HG03378 (cell line): ENCODE results near the gene SRPK1.

Source experiments
- ATAC-seq: cut with Tn5 transposase; IDR thresholded peaks from one replicate; pipeline ENCODE4 v1.9.1; 2021; ENCODE audit warnings: mild to moderate bottlenecking, moderate library complexity; ENCODE audit not compliant: unreplicated experiment

The SRPK1 gene

DNA sequence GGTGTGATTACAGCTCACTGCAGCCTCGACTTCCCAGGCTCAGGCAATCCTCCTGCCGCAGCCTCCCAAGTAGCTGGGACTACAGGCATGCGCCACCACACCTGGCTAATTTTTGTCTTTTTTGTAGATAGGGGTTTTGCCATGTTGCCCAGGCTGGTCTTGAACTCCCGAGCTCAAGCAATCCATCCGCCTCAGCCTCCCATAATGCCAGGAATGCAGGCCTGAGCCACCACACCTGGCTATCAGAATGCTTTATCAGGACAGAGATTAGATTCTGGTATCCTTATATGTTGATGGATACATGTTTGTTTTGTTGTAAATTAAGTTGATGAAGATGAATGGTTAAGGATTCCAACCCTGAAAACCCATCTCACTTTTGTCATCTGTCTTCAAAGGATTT is 91.6 kb downstream of the SRPK1 start:
- no peak for ATAC-seq

DNA sequence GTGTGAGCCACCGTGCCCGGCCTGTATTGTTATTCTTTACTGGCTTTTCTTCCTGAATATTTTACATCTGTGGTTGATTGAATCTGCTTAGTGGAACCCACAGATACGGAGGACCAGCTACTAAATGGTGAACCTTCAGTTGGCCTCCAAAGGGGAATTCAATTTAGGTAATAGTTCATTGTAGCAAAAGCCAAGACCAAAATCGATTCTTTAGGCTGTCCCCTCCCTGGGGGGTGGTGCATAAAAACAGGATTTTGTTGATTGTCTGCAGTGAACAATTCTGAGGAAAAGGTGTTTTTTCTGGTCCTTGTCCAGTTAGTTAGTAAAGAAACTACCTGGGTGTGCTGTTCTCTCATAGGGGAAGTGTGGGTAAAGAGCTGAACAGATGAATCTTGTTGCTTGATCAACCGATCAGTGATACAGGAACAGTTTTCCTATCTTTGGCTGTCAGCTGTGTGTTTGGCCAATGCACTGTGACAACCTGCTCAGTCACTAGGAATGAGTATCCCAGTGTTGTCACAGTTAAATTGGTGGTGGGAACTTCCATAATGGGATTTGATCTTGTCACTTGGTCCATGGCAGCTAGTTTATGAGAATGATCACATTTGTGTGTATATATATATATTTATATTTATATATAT is 96.2 kb downstream of the SRPK1 start:
- no peak for ATAC-seq

DNA sequence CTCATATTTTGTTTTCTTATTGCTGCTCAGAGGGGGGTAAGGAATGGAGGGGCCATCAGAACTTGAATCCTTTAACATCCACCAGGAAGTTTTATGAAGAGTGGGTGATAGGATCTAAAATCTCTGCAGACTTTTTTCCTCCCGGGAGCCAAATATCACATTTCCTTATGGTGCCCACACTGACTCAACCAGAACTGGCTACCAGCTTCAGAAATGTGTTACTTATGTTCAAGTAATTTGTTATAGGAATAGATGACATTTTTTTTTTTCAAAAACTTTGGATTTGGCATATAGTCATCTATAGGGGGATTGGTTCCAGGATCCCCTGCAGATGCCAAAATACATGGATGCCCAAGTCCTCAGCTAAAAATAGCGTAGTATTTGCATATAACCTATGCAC is 97.3 kb downstream of the SRPK1 start:
- ATAC-seq, result no peak

DNA sequence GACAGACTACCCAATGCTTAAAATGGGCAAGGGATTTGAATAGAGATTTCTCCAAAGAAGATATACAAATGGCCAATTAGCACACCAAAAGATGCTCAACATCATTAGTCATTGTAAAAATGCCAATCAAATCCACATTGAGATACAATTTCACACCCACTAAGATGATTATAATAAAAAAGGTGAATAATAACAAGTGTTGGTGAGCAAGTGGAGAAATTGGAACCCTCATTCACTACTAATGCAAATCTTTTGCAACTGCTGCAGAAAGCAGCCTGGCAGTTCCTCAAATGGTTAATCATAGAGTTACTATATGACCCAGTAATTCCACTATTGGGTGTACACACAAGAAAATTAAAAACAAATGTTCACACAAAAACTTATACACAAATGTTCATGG is 103.4 kb downstream of the SRPK1 start:
- ATAC-seq, result no peak

DNA sequence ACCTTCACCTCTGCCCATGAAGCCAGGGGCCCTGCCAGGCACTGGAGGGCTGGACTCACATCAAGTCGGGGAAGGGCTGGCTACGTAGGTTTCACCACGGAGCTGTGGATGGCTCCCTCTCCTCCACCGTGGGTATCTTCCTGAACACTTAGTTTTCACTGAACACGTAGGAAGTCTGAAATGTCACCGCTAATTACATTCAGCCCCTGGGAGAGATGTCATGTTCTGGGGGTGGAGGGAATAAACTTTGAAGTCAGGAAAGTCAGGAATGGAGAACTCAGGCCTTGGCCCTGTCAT is 109.3 kb downstream of the SRPK1 start:
- no peak for ATAC-seq

DNA sequence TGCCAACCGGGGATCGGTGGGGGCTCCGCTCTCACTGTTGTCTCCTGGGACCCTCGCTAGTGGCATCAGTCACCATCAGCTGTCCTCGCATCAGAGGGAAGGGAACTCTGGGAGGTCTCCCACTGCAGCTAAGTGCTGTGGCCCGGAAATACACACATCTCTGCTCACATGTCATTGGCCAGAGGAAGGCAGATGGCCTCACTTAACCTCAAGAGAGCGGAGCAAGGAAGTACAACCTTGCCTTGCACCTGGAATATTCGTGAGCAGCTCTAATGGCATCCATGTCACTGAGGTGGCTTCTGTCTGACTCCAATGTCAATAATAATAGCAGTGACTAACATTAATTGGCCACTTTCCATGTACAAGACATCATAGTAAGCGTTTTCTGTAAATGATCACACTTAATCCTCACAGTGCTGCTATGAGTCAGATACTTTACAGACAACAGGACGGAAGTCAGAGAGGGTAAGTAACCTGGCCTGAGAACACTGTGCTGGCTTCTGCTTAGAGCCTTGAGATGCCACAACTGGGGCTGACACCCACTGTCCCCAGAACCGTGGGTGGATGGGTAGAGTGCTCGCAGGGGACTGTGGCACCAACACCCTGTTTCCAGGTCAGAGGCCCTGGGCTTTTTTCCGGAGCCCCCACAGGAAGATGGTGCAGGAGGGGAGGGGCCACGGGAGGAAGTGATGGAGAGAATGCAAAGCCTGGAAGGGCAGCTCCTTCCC is 109.8 kb downstream of the SRPK1 start:
- no peak for ATAC-seq

DNA sequence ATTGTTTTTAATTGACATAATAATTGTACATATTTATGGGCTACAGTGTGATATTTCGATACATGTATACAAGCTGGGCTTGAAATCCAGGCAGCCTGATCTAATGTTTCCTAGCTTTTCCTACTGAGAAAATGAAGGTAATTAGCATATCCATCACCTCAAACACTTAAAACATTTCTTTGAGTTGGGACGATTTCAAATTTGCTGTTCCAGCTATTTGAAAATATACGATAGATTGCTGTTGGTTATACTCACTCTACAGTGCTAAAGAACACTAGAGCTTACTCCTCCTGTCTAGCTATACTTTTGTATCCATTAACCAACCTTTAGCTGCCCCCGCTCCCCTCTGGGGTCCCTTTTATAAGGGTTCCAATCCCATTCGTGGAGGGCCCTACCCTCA is 111.1 kb downstream of the SRPK1 start:
- no peak for ATAC-seq

DNA sequence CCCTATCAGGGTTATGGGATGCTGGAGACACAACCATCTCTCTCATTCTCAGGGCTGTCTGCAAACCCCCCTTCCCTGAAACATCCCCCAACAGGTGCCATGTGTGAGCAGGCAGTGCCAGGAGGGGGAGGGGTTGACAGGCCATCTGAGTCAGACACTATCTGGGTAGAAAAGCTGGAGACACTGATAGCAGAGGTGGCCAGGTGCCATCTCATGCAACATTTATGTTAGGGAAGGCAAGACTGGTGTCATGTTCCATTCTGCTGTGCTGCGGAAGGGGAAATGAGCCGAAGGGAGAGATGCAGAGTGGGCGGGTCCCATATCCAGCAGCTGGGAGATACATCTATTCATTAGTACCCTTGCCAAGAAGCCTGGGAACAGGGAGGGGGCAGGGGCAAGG is 112.2 kb downstream of the SRPK1 start:
- no peak for ATAC-seq

DNA sequence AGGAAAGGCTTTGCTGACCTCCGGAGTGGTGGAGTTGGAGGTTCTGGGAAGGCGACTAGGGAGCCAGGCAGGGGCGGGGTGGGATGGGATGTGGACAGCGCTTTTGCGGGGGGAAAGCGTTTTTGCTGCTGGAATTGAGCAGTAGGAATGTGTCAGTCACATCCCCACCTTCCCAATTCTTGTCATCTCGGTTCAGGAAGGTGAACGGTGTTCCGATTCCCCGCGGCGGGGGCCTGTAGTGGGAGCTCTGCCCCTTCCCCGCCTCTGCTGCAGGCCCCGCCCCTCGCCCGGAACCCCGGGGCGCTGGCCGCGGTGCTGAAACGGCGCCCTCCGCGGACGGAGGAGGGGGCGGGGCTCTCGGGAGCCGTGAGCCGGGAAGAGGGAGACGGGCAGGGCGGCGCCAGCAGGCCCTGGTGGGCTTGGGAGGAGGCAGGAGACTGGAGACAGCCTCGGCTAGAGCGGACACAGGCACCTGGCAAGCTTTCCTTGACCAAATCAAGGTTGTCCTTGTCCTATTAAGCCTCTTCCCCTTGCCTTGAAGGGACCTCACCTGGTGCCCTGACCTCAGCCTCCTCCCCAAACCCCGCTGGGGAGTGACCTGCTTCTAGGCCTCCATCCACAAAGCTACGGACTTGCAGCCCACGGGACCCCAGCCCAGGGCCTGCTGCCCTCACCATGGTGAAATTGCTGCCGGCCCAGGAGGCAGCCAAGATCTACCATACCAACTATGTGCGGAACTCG is 115.7 kb downstream of the SRPK1 start, which contains the start of gene LHFPL5:
TSS of gene LHFPL5 (plus strand) at position 357 of the 741 bp plus-strand sequence. CDS start at position 676, 319 bp downstream.
- no peak for ATAC-seq

DNA sequence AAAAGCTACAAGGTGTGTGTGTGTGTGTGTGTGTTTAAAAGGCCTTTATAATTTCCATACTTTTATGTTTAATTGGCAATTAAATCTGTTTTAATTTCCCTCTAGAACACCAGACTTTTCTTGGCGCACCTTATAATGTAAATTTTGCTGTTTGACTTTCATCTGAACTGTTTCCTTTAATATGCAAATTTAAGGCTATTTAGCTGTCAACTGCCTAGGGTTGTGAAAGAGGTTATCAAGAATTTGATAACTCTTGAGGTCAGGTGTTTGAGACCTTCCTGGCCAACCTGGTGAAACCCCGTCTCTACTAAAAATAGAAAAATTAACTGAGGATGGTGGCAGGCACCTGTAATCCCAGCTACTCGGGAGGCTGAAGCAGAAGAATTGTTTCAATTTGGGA is 119.8 kb downstream of the SRPK1 start:
- no peak for ATAC-seq

DNA sequence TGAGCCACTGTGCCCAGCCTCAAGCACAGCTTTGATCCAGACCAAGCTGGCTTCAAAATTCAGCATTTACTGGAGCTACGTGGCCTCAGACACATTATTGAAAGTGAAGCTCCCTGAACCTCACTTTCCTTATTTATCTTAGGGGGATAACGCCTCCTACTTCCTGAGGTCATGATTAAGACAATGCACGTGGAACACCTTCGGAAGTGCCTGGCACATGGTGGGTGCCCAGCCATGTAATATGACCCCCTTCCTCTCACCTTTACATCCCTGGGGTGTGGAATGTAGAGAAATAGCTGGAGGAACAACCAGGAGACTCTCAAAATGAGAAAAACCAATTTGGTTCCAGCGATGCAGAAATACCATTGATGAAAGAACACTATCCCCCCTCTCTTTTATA is 122.2 kb downstream of the SRPK1 start:
- ATAC-seq, result no peak

DNA sequence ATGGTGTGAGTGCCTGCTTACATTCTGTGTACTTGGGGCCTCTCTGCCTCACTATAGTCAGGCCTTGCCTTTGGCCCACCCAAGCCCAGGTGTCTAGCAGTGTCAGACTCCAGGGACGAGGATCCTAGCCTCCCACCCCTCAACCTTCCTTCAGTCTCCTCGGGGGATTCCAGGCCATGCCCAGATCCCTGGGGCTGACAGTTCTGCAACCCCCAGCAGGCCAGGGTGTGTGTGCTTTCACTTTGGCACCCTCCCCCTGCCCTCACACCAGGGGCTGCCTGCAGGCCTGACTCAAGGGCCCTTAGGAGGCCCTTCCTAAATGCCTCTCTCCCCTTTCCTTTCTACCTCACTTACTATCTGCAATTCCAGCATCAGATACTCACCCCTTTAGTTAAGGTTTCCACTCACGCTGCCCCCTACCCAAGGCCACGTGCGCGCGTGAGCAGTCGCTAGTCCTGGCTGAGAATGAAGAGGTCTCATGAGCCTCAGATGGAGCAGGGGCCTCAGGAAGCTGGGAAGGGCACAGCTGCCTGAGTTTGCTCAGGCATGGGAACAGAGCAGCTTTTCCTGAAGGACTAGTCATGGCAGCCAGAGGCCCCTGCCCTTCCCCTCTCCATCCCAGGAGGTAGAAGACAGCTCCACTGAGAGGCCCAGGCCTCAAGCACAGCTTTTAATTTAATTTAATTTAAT is 122.9 kb downstream of the SRPK1 start:
- no peak for ATAC-seq

DNA sequence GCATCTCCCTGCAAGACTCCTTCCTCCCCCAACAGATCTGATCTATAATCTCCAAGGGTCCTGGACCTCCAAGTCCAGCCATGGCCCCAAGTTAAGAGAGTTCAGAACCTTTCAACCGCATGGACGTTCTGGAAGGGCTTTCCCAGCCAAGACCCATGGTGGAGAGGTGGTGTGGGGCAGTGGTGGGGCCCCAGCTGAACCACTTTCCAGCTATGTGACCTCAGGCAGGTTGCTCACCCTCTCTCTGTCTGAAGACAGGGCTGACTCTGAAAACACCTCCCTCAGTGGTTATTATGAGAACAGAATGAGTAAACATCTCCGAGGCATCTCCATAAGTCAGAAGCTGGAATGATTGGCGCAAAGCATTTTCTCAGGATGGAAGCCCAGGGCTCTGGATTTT is 124.7 kb downstream of the SRPK1 start:
- ATAC-seq, result no peak

DNA sequence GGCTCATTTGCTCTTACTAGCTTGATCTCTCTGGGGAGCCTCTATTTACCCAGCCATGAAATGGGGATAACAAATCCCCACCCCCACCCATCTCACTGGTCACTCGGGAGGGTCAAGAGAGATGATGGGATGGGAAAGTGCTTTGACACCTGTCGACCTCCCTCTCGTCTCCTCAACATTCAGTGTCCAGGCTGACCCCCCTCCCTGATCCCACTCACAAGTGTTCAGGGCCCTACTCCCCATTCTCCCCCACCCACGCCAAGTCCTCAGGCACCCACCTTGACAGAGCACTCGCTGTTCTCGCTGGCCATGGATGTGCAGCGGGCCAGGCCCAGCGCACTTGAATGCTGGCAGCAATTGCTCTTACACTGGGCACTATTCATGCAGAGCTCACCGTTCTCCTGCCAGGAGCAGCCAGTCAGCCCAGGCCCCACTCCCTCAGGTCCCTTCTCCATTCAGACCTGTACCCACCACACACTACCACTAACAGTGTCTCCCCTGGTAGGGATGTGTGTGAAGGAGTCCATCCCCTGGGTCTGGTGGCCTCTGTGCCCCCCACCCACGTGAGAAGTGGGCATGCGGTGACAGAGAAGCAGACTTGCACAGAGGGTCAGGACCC is 125.3 kb downstream of the SRPK1 start:
- ATAC-seq, result no peak

DNA sequence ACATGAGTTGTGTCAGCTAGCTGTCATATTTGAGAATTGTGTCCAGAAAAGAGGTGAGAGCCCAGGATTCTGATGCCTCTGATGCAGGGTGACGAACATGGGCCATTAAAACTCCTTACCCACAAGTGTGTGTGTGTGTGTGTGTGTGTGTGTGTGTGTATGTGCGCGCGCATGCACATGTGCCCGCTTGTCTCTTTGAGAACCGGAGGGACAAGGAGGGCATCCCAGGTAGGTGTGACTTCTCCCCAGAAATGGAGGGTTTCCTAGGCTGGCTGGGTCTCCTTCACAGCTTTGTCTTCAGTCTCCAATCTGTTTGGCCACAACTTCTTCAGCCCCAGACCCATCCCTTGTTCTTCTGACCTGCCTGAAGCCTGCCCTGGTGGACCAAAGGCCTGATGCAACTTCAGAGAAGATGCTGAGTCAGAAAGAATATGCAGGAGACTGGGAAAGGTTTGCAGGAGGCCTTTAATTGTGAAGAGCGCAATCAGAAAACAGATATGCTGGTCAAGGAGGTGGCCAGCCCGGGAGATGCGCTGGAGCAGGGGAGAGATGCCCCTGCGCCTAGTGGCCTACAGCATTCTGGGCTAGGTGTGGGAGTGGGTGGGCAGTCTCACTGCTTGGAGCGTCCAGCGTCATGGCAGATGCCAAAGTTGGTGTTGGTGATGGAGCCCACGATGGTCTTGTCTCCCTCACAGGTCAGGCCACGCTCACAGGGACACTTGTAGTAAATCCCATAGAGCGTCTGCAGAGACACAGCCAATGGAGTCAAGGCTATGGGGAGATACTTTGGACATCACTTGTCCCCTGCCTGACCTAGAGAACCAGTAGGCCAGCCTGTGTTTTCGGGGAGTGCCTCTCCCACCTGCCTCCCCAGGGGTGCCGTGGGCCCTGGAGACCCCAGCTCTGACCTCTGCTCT is 126.1 kb downstream of the SRPK1 start:
- no peak for ATAC-seq

DNA sequence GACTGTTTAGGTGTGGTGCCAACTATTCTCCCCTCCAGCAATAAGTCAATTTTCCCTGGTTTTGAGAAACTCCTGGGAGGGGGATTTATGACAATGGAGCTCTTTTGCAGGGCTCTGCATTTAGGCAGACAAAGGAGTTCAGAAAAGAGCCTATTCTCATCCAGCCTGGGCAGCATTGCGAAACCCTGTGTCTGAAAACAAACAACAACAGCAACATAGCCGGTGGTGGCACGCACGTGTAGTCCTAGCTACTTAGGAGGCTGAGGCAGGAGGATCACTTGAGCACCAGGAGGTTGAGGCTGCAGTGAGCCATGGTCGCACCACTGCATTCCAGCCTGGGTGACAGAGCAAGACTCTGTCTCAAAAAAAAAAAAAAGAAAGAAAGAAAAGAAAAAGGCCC is 130.2 kb downstream of the SRPK1 start:
- no peak for ATAC-seq

DNA sequence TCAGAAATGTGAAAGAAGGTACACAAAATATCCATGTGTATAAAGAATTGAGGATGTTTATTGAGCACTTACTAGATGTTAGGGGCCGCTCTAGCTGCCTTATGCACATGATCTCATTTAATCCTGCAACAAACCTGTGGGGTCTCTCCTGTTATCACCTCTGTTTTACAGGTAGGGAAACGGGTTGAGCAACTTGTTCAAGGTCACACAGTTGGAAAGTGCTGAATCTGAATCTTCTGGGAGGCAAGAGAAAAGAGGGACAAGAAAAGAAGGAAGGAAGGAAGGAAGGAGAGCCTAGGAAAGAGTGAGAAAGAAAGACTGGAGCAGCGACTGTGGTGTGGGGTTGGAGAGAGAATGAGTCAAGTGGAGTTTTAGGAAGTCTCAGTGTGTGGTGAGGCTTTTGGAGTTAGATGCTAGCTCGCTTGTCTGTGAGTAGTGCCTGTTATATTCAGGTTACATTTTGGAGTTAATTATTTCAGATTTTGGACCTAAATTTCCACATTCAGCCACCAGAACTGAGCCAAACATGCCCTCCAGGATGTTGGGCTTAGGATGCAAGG is 132.4 kb downstream of the SRPK1 start:
- ATAC-seq, result no peak

DNA sequence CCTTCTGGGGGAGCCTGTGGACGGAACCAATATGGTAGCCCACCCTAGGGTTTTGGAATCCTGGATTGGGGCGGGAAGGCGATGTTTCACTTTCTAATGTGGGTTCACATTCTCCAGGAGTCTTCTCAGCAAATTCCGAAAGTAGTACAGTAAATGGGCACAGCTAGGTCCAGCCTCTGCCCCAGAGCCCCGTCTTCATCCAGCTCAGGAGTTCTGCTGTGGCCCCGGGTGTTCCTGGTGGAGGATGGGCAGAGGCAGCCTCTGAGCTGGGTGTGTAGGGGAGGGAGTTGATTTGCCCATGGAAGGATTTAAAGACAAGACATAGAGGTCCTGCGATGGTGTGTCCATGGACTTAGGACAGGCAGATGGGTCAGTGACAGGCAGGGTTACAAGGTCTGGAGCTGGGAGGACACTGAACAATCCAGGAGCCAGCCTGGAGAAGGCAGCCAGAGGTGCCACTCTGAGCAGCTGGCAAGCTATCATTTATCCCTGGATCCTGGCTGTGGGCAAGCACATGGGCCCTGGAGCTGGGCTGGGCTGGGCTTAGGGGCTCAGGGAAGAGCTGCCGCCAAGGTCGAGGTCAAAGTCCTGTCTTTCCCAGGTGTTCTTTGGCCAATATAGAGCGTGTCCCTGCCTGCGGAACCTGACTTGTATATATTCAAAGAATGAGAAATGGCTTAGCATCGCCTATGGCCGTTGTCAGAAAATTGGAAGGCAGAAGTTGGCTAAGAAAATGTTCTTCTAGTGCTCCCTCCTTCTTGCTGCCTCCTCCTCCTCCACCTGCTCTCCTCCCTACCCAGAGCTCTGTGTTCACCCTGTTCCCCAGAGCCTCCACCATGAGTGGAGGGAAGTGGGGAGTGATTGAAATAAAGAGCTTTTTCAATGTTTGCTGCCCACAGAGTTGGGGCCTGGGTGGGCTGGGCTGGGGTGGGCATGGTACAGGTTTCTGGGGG is 133.4 kb downstream of the SRPK1 start:
- ATAC-seq, result no peak

DNA sequence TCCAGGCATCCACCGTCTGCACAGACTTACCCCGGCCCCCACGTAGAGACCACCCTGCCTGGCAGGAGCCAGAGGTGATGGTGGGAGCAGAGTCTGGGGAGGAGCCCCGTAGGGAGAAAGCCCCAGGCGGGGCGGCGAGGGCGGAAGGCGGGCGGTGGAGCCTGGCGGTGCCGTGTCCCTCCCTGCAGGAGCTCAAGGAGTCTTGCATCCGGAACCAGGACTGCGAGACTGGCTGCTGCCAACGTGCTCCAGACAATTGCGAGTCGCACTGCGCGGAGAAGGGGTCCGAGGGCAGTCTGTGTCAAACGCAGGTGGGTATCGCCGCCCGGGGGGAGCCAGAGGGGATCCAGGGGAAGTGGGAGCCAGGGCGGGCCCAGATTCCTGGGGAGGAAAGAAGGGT is 134.1 kb downstream of the SRPK1 start:
- ATAC-seq, result no peak
